Measurements from ENCODE around the gene YPEL1.

The YPEL1 gene

DNA sequence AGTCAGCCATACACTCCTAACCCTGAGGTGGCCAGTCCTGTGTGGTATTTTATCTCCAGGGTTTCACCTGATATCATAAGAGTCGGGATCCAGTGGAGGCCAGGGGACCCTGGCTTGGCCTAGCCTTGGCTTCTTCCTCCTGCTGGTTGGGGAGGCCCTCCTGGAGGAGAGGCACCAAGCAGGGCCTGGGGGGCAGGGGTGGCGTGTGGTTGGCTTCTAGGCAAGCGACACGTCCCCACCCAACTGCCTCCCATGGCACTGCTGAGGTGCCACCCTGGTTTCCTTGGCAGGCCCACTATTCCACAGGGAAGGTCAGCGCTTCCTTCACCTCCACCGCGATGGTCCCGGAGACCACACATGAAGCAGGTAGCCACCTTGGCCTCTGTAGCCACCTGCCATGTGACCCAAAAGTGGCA lies 49.4 kb downstream of the YPEL1 start:
- Histone ChIP-seq H3K4me2 (no peak overlapping the region), H3K36me3 (ENCODE audit: insufficient read depth) (no peaks in the 10 kb centered on the region), H2AFZ (ENCODE audit: low read depth) (no peak overlapping the region), H3K4me3 (IDR thresholded peaks at IDR 0.05; ENCODE audit: insufficient read depth, low read depth, low read length) (no peak overlapping the region), H3K4me1 (ENCODE audit: low read depth, poor library complexity, severe bottlenecking) (peaks cover 25% of the 10 kb centered on the region), H3K9ac (no peak overlapping the region), H3K79me2 (ENCODE audit: insufficient read depth, low read depth) (no peaks in the 10 kb centered on the region), H3K27ac (no peak overlapping the region), H3K27me3 (ENCODE audit: insufficient read depth, low read depth) (no peaks in the 10 kb centered on the region), H4K20me1 (ENCODE audit: insufficient read depth) (no peaks in the 10 kb centered on the region)
- TF ChIP-seq, protein P1, sequence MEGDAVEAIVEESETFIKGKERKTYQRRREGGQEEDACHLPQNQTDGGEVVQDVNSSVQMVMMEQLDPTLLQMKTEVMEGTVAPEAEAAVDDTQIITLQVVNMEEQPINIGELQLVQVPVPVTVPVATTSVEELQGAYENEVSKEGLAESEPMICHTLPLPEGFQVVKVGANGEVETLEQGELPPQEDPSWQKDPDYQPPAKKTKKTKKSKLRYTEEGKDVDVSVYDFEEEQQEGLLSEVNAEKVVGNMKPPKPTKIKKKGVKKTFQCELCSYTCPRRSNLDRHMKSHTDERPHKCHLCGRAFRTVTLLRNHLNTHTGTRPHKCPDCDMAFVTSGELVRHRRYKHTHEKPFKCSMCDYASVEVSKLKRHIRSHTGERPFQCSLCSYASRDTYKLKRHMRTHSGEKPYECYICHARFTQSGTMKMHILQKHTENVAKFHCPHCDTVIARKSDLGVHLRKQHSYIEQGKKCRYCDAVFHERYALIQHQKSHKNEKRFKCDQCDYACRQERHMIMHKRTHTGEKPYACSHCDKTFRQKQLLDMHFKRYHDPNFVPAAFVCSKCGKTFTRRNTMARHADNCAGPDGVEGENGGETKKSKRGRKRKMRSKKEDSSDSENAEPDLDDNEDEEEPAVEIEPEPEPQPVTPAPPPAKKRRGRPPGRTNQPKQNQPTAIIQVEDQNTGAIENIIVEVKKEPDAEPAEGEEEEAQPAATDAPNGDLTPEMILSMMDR (conservative IDR thresholded peaks at IDR 0.05; ENCODE audit: low read depth, low read length): no peak

DNA sequence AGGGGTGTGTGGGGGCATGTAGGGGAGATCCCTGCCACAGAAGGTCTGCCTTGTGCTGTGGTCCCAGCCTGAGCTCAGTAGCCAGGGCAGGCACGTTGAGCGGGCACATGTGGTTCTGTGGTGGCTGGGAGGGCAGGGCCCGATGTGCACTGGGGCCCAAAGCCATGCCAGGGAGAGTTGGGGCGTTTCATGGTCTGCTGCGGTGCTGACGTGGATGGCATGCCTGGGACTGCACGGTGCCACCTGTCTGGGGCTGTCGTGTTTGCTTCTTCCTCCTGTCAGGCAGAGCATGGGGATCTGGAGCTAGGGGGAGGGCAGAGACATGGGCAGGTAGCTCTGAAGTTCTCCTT lies 50.5 kb downstream of the YPEL1 start:
- Histone ChIP-seq H3K36me3 (ENCODE audit: insufficient read depth) (no peaks in the 10 kb centered on the region), H4K20me1 (ENCODE audit: insufficient read depth) (no peaks in the 10 kb centered on the region), H3K9ac (no peak overlapping the region), H3K79me2 (ENCODE audit: insufficient read depth, low read depth) (no peaks in the 10 kb centered on the region), H3K27ac (no peak overlapping the region), H3K4me3 (IDR thresholded peaks at IDR 0.05; ENCODE audit: insufficient read depth, low read depth, low read length) (no peak overlapping the region), H2AFZ (ENCODE audit: low read depth) (no peak overlapping the region), H3K4me1 (ENCODE audit: low read depth, poor library complexity, severe bottlenecking) (peaks cover 14% of the 10 kb centered on the region), H3K27me3 (ENCODE audit: insufficient read depth, low read depth) (no peaks in the 10 kb centered on the region), H3K4me2 (no peak overlapping the region)
- TF ChIP-seq, protein P1 (conservative IDR thresholded peaks at IDR 0.05; ENCODE audit: low read depth, low read length): no peak

DNA sequence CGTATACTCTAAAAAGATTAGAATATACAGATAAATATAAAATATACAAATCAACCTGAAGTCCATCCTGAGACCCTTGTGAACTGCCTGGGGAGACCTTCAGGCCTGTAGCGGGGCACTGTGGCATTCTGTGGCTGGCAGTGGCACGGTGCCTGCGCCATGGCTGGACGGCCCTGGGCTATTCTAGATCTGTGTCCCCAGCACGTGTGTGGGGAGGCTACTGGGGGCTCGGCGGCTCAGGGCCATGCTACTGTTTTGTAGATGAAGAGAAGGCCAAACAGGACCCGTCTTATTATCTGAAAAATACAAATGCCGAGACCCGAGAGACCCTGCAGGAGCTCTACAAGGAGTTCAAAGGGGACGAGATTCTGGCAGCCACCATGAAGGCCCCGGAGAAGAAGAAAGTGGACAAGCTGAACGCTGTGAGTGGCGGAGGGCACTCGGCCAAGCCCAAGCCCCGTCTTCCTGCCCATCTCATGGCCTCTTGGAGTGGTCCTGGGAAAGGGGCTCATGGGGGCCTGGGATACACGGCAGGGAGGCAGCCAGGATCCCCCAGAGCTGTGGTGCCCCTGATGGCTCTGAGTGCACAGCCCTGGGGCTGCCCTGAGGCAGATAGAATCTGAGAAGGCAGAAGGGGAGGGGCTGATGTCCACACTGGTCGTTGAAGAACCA lies 51.0 kb downstream of the YPEL1 start:
- TF ChIP-seq, protein P1 (conservative IDR thresholded peaks at IDR 0.05; ENCODE audit: low read depth, low read length): no peak
- Histone ChIP-seq H3K27me3 (ENCODE audit: insufficient read depth, low read depth) (no peaks in the 10 kb centered on the region), H2AFZ (ENCODE audit: low read depth) (no peak overlapping the region), H3K9ac (no peak overlapping the region), H3K79me2 (ENCODE audit: insufficient read depth, low read depth) (no peaks in the 10 kb centered on the region), H3K4me1 (ENCODE audit: low read depth, poor library complexity, severe bottlenecking) (peaks cover 9% of the 10 kb centered on the region), H3K27ac (no peak overlapping the region), H3K4me3 (IDR thresholded peaks at IDR 0.05; ENCODE audit: insufficient read depth, low read depth, low read length) (no peak overlapping the region), H3K4me2 (no peak overlapping the region), H3K36me3 (ENCODE audit: insufficient read depth) (no peaks in the 10 kb centered on the region), H4K20me1 (ENCODE audit: insufficient read depth) (no peaks in the 10 kb centered on the region)

DNA sequence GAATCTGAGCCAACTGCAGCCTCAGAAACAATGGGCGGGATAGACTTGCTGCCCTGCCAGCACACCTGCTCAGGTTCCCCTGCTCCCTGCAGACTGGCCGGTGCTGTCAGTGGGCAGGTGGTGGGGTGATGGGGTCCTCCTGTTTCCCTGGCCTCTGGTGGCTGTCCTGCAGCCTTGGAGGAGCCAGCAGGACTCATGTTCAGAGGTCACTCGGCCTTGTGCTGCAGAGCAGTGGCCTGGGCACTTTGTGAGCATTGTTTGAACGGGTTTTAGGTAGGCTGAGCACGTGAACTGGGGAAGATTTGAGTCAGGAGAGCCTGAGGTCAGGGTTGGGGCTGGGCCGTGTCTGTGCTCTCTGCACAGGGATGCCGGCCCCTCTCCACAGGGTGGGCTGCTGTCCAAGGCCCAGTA lies 52.2 kb downstream of the YPEL1 start:
- H3K9ac ChIP-seq: no peak overlapping the region
- H3K36me3 ChIP-seq (ENCODE audit: insufficient read depth): no peaks in the 10 kb centered on the region

More for the DNA sequence above, 52.2 kb downstream of the YPEL1 start:
- H2AFZ ChIP-seq (ENCODE audit: low read depth): no peak overlapping the region
- H3K27ac ChIP-seq: no peak overlapping the region
- H3K79me2 ChIP-seq (ENCODE audit: insufficient read depth, low read depth): no peaks in the 10 kb centered on the region
- H3K27me3 ChIP-seq (ENCODE audit: insufficient read depth, low read depth): no peaks in the 10 kb centered on the region
- H3K4me1 ChIP-seq (ENCODE audit: low read depth, poor library complexity, severe bottlenecking): peaks cover 9% of the 10 kb centered on the region
- TF ChIP-seq, protein P1 (conservative IDR thresholded peaks at IDR 0.05; ENCODE audit: low read depth, low read length): no peak
- no peaks in the 10 kb centered on the region for H4K20me1 ChIP-seq (ENCODE audit: insufficient read depth)
- H3K4me2 ChIP-seq: no peak overlapping the region
- H3K4me3 ChIP-seq (IDR thresholded peaks at IDR 0.05; ENCODE audit: insufficient read depth, low read depth, low read length): no peak overlapping the region

All from KMS-11 (cell line).